NCI-H1694 (cell line): ENCODE measurements around the gene OR2H2.

Experiments used
- DNase-seq: peaks from one replicate; lab custom pipeline; 2025; lab: John Stamatoyannopoulos, UW

Gene OR2H2

GRCh38 chr6:29593199-29593855 lies 8.4 kb downstream of the OR2H2 start:
- DNase-seq = no peak

- no peak for DNase-seq
Observed at GRCh38 chr6:29596381-29596900, 11.5 kb downstream of the OR2H2 start.

GRCh38 chr6:29597184-29597583 lies 12.3 kb downstream of the OR2H2 start:
- DNase-seq = no peak

GRCh38 chr6:29598172-29598747 lies 13.3 kb downstream of the OR2H2 start:
- DNase-seq = no peak

GRCh38 chr6:29602564-29603361 lies 17.8 kb downstream of the OR2H2 start:
- no peak for DNase-seq

GRCh38 chr6:29603456-29603855 lies 18.5 kb downstream of the OR2H2 start:
- DNase-seq = no peak

GRCh38 chr6:29603930-29604329 lies 19.0 kb downstream of the OR2H2 start:
- no peak for DNase-seq

- DNase-seq = no peak
Observed at GRCh38 chr6:29608131-29608530, 23.2 kb downstream of the OR2H2 start.

GRCh38 chr6:29610540-29610939 lies 25.6 kb downstream of the OR2H2 start:
- no peak for DNase-seq

- no peak for DNase-seq
Observed at GRCh38 chr6:29611426-29611825, 26.5 kb downstream of the OR2H2 start.

GRCh38 chr6:29617782-29618554 lies 33.0 kb downstream of the OR2H2 start:
- no peak for DNase-seq

- DNase-seq = no peak
Observed at GRCh38 chr6:29619578-29620160, 34.7 kb downstream of the OR2H2 start.

GRCh38 chr6:29620630-29621029 lies 35.7 kb downstream of the OR2H2 start:
- DNase-seq = no peak

- DNase-seq = no peak
Observed at GRCh38 chr6:29624520-29624961, 39.6 kb downstream of the OR2H2 start.

GRCh38 chr6:29625337-29625930 lies 40.5 kb downstream of the OR2H2 start:
- DNase-seq = no peak

- DNase-seq = no peak
Observed at GRCh38 chr6:29626948-29627754, 42.2 kb downstream of the OR2H2 start.

- DNase-seq = no peak
Observed at GRCh38 chr6:29627755-29628418, 43.0 kb downstream of the OR2H2 start.

GRCh38 chr6:29628419-29629281 lies 43.7 kb downstream of the OR2H2 start:
- peak; percentile 67 for DNase-seq

- DNase-seq = no peak
Observed at GRCh38 chr6:29629571-29629970, 44.6 kb downstream of the OR2H2 start.
